Activated CD8-positive, alpha-beta memory T cell treated with anti-CD3 and anti-CD28 coated beads, Interleukin-2, amount 10 ng/mL, durations not matched to agents 7 days and 5 days (primary cell): ENCODE data around the gene OR10G4. TPM values are rescaled to one million over a fixed set of nuclear protein-coding genes. Genes with fewer than 3 reads are reported as not detected.

Experiments used
- ATAC-seq: fragments of 150-1000 bp; cut with Tn5 transposase; one replicate; pipeline ENCODE4 v1.10.0; 2021; ENCODE audit warnings: moderate library complexity
- CTCF ChIA-PET: fragments of 350-600 bp; sonication (Branson Sonifier 250); formaldehyde crosslinking; loops from one replicate; lab custom pipeline; 2021; ENCODE audit warnings: antibody characterized with exemption; lab: Charles Lee
- DNase-seq: peaks from one replicate; pipeline ENCODE4 v3.0.0-alpha.2; 2020
- H3K27ac Mint-ChIP-seq: one replicate; pipeline ENCODE4 v1.8.0; 2021; ENCODE audit warnings: mild to moderate bottlenecking, mixed read lengths
- H3K27me3 Mint-ChIP-seq: one replicate; pipeline ENCODE4 v1.8.0; 2021; ENCODE audit warnings: mixed read lengths
- H3K36me3 Mint-ChIP-seq: one replicate; pipeline ENCODE4 v1.8.0; 2021; ENCODE audit warnings: mild to moderate bottlenecking, mixed read lengths
- H3K4me1 Mint-ChIP-seq: one replicate; pipeline ENCODE4 v1.8.0; 2021; ENCODE audit warnings: mixed read lengths
- H3K4me3 Mint-ChIP-seq: one replicate; pipeline ENCODE4 v1.8.0; 2021; ENCODE audit warnings: mild to moderate bottlenecking, moderate library complexity, mixed read lengths
- H3K9me3 Mint-ChIP-seq: one replicate; pipeline ENCODE4 v1.8.0; 2022; ENCODE audit warnings: low read depth, mixed read lengths
- total RNA-seq, 2 experiments: library from RNA; stranded (reverse); gene quantifications; one replicate each; pipeline ENCODE4 v1.2.3, GENCODE V29; 2021

OR10G4 gene
- total RNA-seq, 2 experiments from 2014 or later: not detected

DNA sequence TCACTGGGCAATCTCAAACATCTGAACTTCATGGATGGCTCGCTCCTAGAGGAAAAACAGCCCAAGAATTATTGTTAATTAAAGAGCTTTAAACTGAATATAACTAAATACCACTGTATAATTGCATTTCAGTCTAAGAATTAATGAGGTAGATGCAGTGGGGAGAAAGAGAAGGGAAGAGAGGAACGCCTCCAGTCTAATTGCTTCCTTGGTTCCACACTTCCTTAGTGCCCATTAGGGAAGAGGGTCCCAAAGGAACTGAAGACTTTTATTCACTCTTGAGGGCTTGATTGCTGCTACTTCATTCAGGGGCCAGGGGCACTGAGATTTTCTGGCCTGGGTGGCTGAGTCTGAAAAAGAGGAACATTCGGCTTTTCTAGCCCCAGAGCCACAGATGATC is 40.2 kb downstream of the OR10G4 start:
- DNase-seq (no peak), ATAC-seq (no peak)
- Mint-ChIP-seq H3K4me3 (no peak overlapping the region), H3K4me1 (peaks cover 3% of the 10 kb centered on the region), H3K27ac (no peak overlapping the region), H3K27me3 (peaks cover 3% of the 10 kb centered on the region), H3K36me3 (no peaks in the 10 kb centered on the region), H3K9me3 (no peaks in the 10 kb centered on the region)
- CTCF ChIA-PET: no interaction called here

Other genes starting within 250 kb of the OR10G4 start
- gene OR6M1, start 206.6 kb upstream of the OR10G4 start, total RNA-seq: not detected
- gene TMEM225, start 127.3 kb upstream of the OR10G4 start, total RNA-seq: not detected
- not detected for gene OR8D4, start 110.8 kb upstream of the OR10G4 start, total RNA-seq
- gene OR4D5, start 73.4 kb upstream of the OR10G4 start, total RNA-seq: not detected
- gene OR6T1, start 69.2 kb upstream of the OR10G4 start, total RNA-seq: not detected
- not detected for gene OR10S1, start 35.2 kb upstream of the OR10G4 start, total RNA-seq
- not detected for gene OR10G6, start 17.8 kb upstream of the OR10G4 start, total RNA-seq
- gene OR10G9, start 10.0 kb downstream of the OR10G4 start, total RNA-seq: not detected
- gene OR10G8, start 13.8 kb downstream of the OR10G4 start, total RNA-seq: not detected
- gene OR10G7, start 28.3 kb downstream of the OR10G4 start, total RNA-seq: not detected
- 1 to 10 TPM; 4.1 to 4.8 TPM for gene VWA5A, start 102.5 kb downstream of the OR10G4 start, total RNA-seq
- gene OR10D3, start 170.3 kb downstream of the OR10G4 start, total RNA-seq: not detected
- gene OR8G1, start 228.1 kb downstream of the OR10G4 start, total RNA-seq: not detected
- not detected for gene OR8G5, start 243.4 kb downstream of the OR10G4 start, total RNA-seq